Measurements from ENCODE around the gene S100A8. TPM values are rescaled to one million over a fixed set of nuclear protein-coding genes. Genes with fewer than 3 reads are reported as not detected.

S100A8 gene
- total RNA-seq, 4 donors from 2014 or later, result 1.6 to 7.4 TPM; not detected in 2

- no peaks in the 10 kb centered on the region for H3K9me3 ChIP-seq
- in situ Hi-C loops (cut with MboI; ENCODE audit: low pct_ligation_motif_present in 1 of 4, low pct_unique_long_range_greater_than_20kb in 1 of 4, low sequenced_read_pairs in 3 of 4) (no loop called here), intact Hi-C loops (cut with DNase I; ENCODE audit: low total_unique reads) (no loop called here)
- no peak overlapping the region for H3K4me3 ChIP-seq
- H3K4me1 ChIP-seq, result no peaks in the 10 kb centered on the region
- no peaks in the 10 kb centered on the region for H3K36me3 ChIP-seq
- no peak overlapping the region for H3K27ac ChIP-seq
- DNase-seq, result no peak
- no peak for TF ChIP-seq EP300 (IDR thresholded peaks at IDR 0.05; ENCODE audit: low read depth)
- TF ChIP-seq POLR2AphosphoS5 (IDR thresholded peaks at IDR 0.05), result no peak
- no peak for TF ChIP-seq CTCF (IDR thresholded peaks at IDR 0.05)
- no peak for TF ChIP-seq POLR2A (IDR thresholded peaks at IDR 0.05)
- 36 to 46% methylated on average over 3 to 9 of the region's 9 CpGs for WGBS, 2 donors (ENCODE audit: low coverage in 1 of 2)
- peaks cover 10% of the 10 kb centered on the region for H3K27me3 ChIP-seq
Measured at GRCh38 chr1:153343811-153344717, 46.8 kb downstream of the S100A8 start.

GRCh38 chr1:153343040-153343681 is 47.7 kb downstream of the S100A8 start:
- H3K27me3 ChIP-seq, result peaks cover 8% of the 10 kb centered on the region
- 38 to 75% methylated on average over 2 to 5 of the region's 5 CpGs for WGBS, 2 donors (ENCODE audit: low coverage in 1 of 2)
- H3K4me1 ChIP-seq, result no peaks in the 10 kb centered on the region
- no peak overlapping the region for H3K27ac ChIP-seq
- no peak for DNase-seq
- intact Hi-C loops (cut with DNase I; ENCODE audit: low total_unique reads), result no loop called here
- in situ Hi-C loops (cut with MboI; ENCODE audit: low pct_ligation_motif_present in 1 of 4, low pct_unique_long_range_greater_than_20kb in 1 of 4, low sequenced_read_pairs in 3 of 4), result no loop called here
- H3K36me3 ChIP-seq, result no peaks in the 10 kb centered on the region
- no peak for TF ChIP-seq EP300 (IDR thresholded peaks at IDR 0.05; ENCODE audit: low read depth)
- no peak for TF ChIP-seq POLR2A (IDR thresholded peaks at IDR 0.05)
- no peak for TF ChIP-seq POLR2AphosphoS5 (IDR thresholded peaks at IDR 0.05)
- TF ChIP-seq CTCF (IDR thresholded peaks at IDR 0.05), result no peak
- no peak overlapping the region for H3K4me3 ChIP-seq
- no peaks in the 10 kb centered on the region for H3K9me3 ChIP-seq

GRCh38 chr1:153342178-153342577 is 48.7 kb downstream of the S100A8 start:
- TF ChIP-seq CTCF (IDR thresholded peaks at IDR 0.05) (no peak), EP300 (IDR thresholded peaks at IDR 0.05; ENCODE audit: low read depth) (no peak), POLR2A (IDR thresholded peaks at IDR 0.05) (no peak), POLR2AphosphoS5 (IDR thresholded peaks at IDR 0.05) (no peak)
- intact Hi-C loops (cut with DNase I; ENCODE audit: low total_unique reads) (no loop called here), in situ Hi-C loops (cut with MboI; ENCODE audit: low pct_ligation_motif_present in 1 of 4, low pct_unique_long_range_greater_than_20kb in 1 of 4, low sequenced_read_pairs in 3 of 4) (no loop called here)
- Histone ChIP-seq H3K4me1 (no peaks in the 10 kb centered on the region), H3K36me3 (no peaks in the 10 kb centered on the region), H3K4me3 (no peak overlapping the region), H3K9me3 (no peaks in the 10 kb centered on the region), H3K27me3 (no peaks in the 10 kb centered on the region), H3K27ac (no peak overlapping the region)
- no peak for DNase-seq
- WGBS, 2 donors (ENCODE audit: low coverage in 1 of 2), result 65 to 81% methylated on average over 3 of the region's 3 CpGs

- 96 to 100% methylated on average over 1 to 4 of the region's 4 CpGs for WGBS, 2 donors (ENCODE audit: low coverage in 1 of 2)
- H3K36me3 ChIP-seq, result no peaks in the 10 kb centered on the region
- intact Hi-C loops (cut with DNase I; ENCODE audit: low total_unique reads), result no loop called here
Measured at GRCh38 chr1:153341431-153341934, 49.4 kb downstream of the S100A8 start.

More at GRCh38 chr1:153341431-153341934, 49.4 kb downstream of the S100A8 start:
- in situ Hi-C loops (cut with MboI; ENCODE audit: low pct_ligation_motif_present in 1 of 4, low pct_unique_long_range_greater_than_20kb in 1 of 4, low sequenced_read_pairs in 3 of 4), result no loop called here
- no peak overlapping the region for H3K4me3 ChIP-seq
- no peak overlapping the region for H3K27ac ChIP-seq
- DNase-seq, result no peak
- H3K9me3 ChIP-seq, result no peaks in the 10 kb centered on the region
- H3K4me1 ChIP-seq, result no peaks in the 10 kb centered on the region
- no peaks in the 10 kb centered on the region for H3K27me3 ChIP-seq
- no peak for TF ChIP-seq POLR2AphosphoS5 (IDR thresholded peaks at IDR 0.05)
- no peak for TF ChIP-seq POLR2A (IDR thresholded peaks at IDR 0.05)
- no peak for TF ChIP-seq EP300 (IDR thresholded peaks at IDR 0.05; ENCODE audit: low read depth)
- TF ChIP-seq CTCF (IDR thresholded peaks at IDR 0.05), result no peak
